HG03025 (cell line): Measurements from ENCODE around the gene COLEC11.

Experiments used
- ATAC-seq: cut with Tn5 transposase; IDR thresholded peaks from one replicate; pipeline ENCODE4 v1.9.1; 2021; ENCODE audit warnings: mild to moderate bottlenecking, moderate library complexity; ENCODE audit not compliant: unreplicated experiment, low FRiP score

The COLEC11 gene

DNA sequence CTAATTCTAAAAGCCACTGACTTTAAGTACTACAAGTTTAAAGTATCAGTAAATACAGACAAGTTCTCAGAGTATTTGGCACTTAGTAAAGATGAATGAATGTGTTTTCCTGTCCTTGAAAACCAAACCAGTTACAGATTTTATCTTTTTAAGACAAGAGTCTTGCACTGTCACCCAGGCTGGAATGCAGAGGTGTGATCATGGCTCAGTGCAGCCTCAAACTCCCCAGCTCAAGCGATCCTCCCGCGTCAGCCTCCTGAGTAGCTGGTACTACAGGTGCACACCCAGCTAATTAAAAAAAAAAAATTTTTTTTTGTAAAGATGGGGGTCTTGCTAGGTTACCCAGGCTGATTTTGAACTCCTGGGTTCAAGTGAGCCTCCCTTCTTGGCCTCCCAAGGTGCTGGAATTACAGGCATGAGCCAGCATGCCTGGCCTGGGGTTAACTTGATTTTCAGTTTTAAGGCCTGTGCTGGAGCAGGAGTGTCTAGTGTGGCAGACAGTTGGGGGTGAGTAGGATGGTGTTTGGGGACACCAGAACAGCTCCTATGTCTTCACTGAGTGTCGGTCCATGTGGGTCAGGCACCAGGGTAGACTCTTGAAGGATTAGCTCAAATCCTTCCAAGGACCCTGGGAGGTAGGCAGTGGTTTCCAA lies 10.2 kb upstream of the COLEC11 start:
- no peak for ATAC-seq

DNA sequence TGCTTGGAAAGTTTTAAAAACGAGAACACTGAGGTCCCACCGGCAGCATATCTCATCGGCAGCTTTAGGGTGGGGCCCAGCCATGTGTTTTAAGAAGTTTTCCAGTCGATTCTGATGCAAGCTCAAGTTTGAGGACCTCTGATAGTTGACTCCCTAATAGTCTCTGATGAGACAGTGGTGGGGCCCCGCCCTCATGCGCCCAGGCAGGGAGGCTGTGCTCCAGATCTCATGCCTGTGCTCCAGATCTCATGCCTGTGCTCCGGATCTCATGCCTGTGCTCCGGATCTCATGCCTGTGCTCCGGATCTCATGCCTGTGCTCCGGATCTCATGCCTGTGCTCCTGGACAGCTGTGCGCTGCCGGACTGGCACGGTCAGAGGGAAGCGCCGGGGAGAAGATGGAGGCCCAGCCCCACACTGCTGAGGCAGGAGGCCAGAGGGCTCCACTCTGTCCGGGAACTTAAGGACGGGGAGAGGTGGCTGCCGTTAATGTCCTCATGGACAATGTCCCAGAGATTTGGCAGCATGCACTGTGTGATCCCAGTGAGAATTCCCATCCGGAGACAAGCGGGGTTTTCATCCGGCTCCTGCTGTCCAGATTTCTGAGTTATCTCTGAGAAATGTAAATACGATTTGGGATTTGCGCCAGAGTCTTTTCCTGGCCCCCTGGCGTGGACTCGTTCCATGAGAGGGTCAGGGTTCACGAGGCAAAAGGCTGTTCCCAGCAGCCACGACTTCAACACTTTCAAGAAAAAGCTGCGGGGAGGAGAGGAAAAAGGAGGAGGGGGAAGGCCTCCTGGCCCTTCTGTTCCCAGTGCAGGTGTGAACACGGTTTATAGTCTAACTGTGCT lies 9.4 kb upstream of the COLEC11 start:
- ATAC-seq = no peak

DNA sequence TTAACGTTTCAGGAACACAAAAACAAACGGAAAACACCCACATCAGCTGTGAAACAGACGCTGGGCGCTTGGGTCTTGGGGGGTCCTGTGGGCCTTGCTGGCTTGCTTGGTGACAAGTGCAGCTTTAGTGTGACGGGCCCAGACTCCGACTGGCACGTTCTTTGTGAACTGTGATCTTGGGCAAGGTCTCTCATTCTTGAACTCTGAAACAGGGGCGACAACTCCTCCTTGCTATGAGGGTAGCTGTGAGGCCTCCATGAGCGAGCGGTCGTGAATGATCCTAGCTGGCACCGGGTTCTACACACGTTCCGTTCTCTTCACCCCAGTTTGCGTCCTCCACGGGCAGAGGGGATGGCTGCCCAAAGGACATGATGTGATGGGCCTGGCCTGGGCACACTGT lies 8.7 kb upstream of the COLEC11 start:
- no peak for ATAC-seq

DNA sequence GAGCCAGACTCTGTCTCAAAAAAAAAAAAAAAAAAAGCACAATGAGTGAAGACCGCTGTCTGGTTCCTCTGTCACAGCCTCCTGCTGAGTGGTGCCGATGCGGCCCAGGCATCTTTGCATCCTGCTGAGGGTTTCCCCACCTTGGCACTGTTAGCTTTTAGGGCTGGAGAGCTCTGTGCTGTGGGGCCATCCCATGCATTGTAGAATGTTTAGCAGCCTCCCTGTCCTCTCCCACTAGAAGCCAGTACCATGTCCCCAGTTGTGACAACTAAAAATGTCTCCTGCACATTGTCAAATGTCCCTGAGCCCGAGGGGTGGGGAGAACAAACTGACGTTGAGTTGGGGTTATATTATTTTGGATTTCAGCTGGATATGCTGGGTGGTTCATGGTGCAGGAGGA lies 7.9 kb upstream of the COLEC11 start:
- no peak for ATAC-seq

DNA sequence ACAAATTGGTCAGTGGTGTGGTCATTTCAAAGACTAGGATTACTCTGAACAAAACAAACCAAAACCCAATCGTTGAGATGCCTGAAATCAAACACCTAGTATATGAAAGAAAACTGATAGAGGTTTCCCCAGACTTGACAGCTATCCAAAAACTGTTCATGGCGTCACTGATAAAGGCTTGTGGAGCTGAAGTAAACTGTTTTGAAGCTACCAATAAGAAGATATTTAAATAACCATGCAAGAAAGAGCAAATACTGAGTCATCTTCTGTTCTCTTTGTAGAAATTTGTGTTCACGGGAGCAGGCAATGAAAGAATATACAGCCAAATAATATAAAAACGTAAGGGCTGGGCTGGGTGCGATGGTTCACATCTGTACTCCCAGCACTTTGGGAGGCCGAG lies 7.5 kb upstream of the COLEC11 start:
- no peak for ATAC-seq

DNA sequence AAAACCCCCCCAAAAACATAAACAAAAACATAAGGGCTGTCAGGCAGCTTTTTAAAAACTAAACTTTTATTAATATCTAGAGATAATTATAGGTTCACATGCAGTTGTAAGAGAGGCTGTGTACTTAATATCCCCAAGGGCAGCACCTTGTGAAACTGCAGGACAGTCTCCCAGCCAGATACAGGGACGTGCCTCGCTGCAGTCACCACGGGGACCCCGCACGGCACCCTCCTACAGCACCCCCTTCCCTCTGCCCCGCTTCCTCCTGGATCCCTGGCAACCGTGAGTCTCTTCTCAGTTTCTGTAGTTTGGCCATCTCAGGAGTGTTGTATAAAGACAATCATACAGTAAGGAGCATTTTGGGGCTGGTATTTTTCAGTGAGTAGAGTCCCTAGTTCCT lies 6.8 kb upstream of the COLEC11 start:
- ATAC-seq = no peak

DNA sequence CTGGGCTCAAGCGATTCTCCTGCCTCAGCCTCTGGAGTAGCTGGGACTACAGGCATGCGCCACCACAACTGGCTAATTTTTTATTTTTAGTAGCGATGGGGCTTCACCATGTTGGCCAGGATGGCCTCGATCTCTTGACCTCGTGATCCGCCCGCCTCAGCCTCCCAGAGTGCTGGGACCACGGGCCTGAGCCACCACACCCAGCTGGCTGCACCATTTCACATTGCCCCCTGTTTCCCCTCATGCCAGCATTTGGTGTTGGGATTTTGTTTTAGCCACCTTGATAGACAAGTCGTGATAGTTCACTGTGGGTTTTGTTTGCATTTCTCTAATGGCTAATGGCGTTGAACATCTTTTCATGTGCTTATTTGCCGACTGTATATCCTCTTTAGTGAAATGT lies 5.8 kb upstream of the COLEC11 start:
- ATAC-seq = no peak

DNA sequence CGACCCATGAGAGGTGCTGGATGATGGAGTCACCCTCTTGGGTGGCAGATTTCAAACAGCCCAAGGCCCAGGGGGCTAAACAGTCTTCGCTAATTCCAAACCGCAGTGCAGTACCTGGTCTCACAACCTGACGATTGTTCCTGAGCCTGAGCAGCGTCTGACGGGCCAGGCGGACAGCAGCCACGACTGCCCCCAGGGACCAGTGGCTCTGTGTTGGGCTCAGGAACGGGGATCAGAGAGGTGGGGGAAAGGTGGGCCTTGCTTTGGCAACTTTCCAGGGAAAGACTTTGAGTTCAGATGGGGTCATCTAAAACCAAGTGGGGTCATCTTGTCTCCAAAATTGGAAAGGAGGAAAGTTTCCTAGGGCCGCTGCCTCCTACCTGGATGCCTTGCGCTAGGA lies 492 bp downstream of the COLEC11 start:
- ATAC-seq = no peak

DNA sequence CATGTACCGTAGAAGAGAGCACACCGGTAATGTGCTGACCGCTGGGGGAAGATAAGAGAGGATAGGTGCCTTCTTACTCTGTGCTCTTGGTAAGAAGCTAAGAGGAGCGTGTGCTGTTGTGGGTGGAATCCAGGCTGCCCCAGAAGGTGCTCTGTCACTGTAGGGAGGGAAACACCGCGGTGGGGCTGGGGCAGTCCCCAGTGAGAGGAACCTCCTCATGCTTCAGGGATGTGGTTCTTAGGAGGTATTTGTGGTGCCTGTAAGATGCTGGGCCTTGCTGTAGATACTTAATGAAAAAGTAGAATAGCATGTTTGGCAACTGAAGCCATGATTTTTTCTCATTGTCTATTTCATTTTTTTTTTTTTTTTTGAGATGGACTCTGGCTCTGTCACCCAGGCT lies 1.1 kb downstream of the COLEC11 start:
- peak; percentile 63 for ATAC-seq

DNA sequence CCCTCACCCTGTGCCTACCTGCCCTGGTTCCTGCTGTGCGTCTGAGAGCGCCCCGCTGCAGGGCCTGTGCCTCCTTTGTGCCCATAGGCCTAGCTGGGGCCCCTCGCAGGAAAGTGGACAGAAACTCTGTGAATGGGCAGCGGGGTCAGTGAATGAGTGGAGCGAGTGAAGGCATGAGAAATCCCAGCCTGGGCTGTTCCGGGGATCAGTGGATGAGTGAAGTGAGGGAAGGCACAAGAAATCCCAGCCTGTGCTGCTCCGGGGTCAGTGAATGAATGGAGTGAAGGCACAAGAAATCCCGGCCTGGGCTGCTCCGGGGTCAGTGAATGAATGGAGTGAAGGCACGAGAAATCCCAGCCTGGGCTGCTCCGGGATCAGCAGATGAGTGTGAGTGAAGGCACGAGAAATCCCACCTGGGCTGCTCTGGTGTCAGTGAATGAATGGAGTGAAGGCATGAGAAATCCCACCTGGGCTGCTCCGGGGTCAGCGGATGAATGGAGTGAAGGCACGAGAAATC lies 2.0 kb downstream of the COLEC11 start:
- ATAC-seq = no peak

DNA sequence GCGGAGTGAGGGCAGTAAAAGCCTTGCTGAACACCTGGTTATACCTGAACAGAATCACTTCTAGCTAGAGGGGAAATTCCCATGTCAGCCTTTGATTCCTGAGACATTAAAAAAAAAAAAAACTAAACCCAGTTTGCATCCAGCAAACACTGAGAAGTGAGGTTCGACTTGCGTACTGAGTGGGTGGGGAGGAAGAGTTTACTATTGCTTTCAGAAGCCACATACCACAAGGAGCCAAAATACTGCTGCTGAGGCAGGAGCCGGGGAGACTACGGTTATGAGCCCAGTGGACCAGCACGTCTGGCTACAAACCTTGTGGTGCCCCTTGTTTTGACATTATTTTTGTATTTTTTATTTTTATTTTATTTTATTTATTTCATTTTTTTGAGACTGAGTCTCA lies 2.7 kb downstream of the COLEC11 start:
- peak; percentile 69 for ATAC-seq

DNA sequence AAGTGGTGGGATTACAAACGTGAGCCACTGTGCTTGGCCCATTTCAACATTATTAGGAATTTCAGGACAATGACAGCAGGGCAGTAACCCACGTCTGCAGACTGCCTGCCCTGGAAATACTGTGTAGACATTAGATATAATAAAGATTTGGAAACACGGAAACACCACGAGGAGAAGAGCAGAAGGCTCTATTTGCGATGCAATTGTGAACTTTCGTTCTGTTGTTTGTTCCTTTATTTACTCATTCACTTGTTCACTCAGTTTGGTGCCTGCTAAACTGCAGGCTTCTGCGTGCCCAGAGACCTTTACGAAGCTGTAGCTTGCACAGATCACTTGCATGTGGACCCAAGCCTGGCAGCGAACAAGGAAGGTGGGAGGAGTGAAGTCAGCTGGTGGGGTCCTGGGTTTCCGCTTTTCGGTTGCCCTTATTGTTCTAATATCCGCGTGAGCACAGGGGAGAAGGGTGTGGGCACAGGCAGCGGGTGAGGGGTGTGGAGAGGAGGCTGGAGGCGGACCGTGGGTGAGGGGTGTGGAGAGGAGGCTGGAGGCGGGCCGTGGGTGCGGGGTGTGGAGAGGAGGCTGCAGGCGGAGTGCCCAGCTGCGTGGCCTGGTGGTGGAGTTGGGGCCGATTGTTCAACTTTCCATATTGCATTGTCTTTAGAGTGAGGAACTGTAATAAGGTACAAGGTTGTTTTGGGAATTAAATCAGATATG lies 3.4 kb downstream of the COLEC11 start:
- ATAC-seq = no peak

DNA sequence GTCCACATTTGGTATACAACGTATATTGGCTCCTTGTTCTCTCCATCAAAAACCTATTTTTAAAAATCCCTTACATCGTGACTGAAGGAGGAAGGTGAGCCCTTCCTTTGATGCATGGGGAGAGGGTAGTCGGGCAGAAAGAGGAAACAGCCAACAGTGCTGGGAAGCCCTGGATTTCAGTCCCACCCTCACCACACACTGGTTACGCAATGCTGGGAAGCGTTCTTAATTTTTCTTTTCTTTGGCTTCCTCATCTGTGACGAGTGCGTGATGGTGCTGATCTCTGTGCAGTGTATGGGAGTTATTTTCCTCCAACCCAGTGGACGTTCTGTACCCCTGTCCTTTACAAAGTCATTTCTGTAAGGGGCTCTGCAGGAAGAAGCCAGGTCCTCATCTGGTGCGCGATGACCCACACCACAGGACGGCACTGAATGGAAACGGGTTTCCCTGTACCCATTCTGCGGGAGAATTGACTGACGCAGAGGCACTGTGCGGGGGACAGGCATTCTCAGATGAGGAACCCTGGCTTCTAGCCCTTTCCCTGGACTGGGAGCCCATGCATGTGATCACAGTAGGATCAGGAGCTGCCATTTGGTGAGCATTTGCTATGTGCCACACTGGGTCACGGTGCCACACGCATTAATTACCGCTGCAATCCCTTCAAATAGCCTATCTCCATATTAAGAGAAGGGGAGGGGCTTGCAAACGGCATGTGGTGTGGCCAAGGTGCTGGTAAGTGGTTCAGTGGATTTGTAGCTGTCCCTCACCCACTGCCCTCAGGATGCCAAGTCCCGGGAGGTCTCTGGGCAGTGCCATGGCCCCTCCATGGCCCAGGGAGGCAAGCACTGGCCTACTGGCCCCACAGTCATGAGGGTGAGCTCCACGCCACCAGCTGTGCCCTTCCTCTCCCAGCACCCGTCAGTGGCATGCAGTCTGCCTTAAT lies 4.3 kb downstream of the COLEC11 start:
- ATAC-seq = no peak

DNA sequence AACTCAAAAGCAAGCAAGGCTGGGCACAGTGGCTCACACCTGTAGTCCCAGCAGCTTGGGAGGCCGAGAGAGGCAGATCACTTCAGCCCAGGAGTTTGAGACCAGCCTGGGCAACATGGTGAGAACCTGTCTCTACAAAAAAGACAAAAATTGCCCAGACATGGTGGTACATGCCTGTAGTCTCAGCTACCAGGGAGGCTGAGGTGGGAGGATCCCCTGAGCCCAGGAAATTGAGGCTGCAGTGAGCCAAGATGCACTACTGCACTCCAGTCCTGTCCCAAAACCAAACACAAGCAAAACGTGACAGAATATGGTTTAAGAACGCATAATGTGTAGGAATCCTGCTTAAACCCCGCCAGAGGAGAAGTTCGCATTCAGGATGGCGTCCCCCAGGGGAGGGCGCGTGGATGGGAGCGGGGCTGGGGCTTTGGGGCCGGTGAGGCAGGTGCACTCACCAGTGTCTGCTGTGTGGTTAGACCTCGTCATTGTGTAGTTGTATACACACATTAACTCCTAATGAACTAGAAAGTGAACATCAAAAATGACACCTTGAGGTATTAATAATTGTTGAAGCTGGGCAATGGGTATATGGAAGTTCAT lies 5.4 kb downstream of the COLEC11 start:
- ATAC-seq = no peak

DNA sequence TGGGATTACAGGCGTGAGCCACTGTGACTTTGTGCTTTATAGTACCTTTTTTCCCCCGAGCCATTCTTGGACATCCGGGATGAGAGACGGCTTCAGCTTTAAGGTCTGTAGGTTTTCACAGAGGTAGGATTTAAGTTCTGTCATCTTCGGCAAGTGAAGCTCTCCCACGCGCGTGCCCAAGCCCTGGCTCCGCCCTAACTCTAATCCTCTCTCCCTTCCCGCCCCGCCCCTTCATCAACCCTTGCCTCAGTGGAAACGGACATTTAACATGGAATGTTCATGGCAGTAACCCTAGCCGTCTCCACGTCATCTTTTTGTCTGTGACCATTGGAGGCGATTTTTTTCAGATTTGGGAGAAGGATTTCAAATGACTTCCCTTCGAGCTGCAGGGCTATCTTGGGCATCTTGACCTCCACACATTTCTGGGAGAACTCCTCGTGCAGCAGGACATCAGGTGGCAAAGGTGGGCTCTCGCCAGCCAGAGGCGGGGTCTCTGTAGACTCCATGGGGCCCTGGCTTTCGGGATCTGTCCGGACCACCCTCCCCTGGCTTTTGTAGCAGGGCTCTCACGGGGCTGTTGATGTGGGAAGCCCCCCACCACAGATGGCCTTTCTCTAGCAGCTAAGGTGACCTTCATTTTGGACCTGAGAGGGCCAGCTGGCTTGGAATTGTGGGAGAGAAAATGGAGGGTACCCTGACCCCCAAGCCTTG lies 6.8 kb downstream of the COLEC11 start:
- no peak for ATAC-seq

DNA sequence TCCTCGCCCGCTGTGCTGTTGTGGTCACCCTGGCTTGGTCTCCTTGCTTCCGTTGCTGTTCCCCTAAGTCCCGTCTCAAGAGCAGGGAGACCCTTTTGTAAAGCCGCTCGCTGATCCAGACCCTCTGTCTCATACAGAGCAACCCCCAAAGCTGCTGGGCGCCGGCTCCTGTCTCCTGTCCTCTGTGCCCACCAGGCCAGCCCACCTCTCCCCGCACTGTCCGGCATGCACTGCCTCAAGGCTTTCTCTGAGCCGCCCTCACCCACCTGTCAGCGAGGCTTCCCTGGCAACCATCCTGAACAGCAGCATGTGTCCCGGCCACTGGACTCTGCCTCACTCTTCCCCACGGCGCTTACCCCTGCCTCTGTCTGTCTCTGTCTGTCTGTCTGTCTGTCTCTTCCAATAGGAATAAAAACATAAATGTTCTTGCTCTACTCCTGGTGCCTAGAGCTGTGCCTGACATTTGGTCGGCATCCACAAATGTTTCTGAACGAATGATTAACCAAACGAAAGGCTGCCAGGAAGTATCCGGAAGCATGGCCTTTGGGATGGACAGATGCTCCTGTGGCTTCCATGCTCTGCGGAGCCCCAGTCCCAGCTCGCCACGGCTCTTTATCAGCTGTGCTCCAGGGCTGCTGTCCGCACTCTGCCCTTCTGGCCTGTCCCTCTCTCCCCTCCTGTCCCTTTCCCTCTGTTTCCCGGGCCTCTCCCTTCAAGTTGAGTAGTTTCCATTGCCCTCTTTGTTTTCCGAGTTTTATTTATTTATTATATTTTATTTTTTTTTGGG lies 7.8 kb downstream of the COLEC11 start:
- no peak for ATAC-seq

DNA sequence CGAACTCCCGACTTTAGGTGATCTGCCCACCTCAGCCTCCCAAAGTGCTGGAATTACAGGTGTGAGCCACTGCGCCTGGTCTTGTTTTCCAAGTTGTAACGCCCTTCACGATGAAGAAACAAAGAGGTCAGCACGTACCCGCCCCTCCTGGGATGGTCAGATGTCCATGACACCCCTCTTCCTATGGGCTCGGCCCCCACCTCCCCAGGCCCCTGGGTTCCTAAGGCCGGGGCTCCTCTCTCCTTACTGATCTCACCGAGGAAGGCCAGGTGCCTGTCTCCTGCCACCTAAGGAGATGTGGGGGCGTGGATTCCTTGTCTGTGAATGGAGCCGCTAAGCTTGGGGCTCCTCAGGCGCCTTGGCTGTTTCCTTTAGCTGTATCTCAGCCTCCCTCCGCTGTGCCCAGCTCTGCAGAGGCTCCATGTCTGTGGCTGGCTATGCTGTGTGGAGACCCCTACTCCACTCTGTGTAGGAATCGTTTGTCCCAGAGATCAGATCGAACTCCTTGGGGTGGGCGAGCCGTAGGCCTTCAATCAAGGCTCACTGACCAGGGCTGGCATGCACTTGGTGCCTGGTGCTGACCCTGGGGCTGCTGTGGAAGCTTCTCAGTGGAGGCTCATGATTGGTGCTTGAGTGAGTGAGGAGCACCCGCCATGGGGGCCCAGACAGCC lies 8.8 kb downstream of the COLEC11 start:
- ATAC-seq = no peak
